ENCODE results near the gene LRCH4.
"Not testable (repeated sequence)": the region's sequence is repeated elsewhere in the genome, so short reads cannot be mapped to it uniquely, and the experiment has no call there.

Gene LRCH4

GRCh38 chr7:100553032-100553431 is 32.9 kb downstream of the LRCH4 start:
- TF ChIP-seq EZH2phosphoT487 (IDR thresholded peaks at IDR 0.05; ENCODE audit: low read depth) (no peak), CTCF (IDR thresholded peaks at IDR 0.05; ENCODE audit: low read depth, low read length) (no peak)
- H3K27ac ChIP-seq (ENCODE audit: low read length): no peak overlapping the region
- H3K4me3 ChIP-seq (ENCODE audit: low read length): no peak overlapping the region
- no peak overlapping the region for H3K9ac ChIP-seq (ENCODE audit: low read length)
- peaks cover 33% of the 10 kb centered on the region for H3K36me3 ChIP-seq (replicated peaks; ENCODE audit: low read depth, low read length)
- no peaks in the 10 kb centered on the region for H3K27me3 ChIP-seq (ENCODE audit: low read depth, low read length)
- no peaks in the 10 kb centered on the region for H4K20me1 ChIP-seq (ENCODE audit: insufficient read depth, low read length)
- H3K4me1 ChIP-seq (ENCODE audit: low read length): peaks cover 23% of the 10 kb centered on the region
- no peak overlapping the region for H3K4me2 ChIP-seq (ENCODE audit: low read length)
- no peaks in the 10 kb centered on the region for H3K9me3 ChIP-seq (ENCODE audit: insufficient read depth, low read length)
- H2AFZ ChIP-seq (ENCODE audit: low read depth, low read length): no peak overlapping the region
- peaks cover 6% of the 10 kb centered on the region for H3K79me2 ChIP-seq (ENCODE audit: low read length)

GRCh38 chr7:100552532-100552931 is 33.4 kb downstream of the LRCH4 start:
- Histone ChIP-seq H3K4me3 (ENCODE audit: low read length) (no peak overlapping the region), H3K27ac (ENCODE audit: low read length) (no peak overlapping the region), H3K27me3 (ENCODE audit: low read depth, low read length) (no peaks in the 10 kb centered on the region), H4K20me1 (ENCODE audit: insufficient read depth, low read length) (no peaks in the 10 kb centered on the region), H3K4me1 (ENCODE audit: low read length) (peaks cover 28% of the 10 kb centered on the region), H3K9me3 (ENCODE audit: insufficient read depth, low read length) (no peaks in the 10 kb centered on the region), H3K79me2 (ENCODE audit: low read length) (peaks cover 11% of the 10 kb centered on the region), H3K36me3 (replicated peaks; ENCODE audit: low read depth, low read length) (peaks cover 33% of the 10 kb centered on the region), H3K4me2 (ENCODE audit: low read length) (no peak overlapping the region), H2AFZ (ENCODE audit: low read depth, low read length) (no peak overlapping the region), H3K9ac (ENCODE audit: low read length) (no peak overlapping the region)
- TF ChIP-seq CTCF (IDR thresholded peaks at IDR 0.05; ENCODE audit: low read depth, low read length) (no peak), EZH2phosphoT487 (IDR thresholded peaks at IDR 0.05; ENCODE audit: low read depth) (no peak)

GRCh38 chr7:100548446-100548845 is 37.5 kb downstream of the LRCH4 start:
- H3K27me3 ChIP-seq (ENCODE audit: low read depth, low read length); H3K27ac ChIP-seq (ENCODE audit: low read length); H3K4me3 ChIP-seq (ENCODE audit: low read length); H2AFZ ChIP-seq (ENCODE audit: low read depth, low read length); H4K20me1 ChIP-seq (ENCODE audit: insufficient read depth, low read length); H3K4me2 ChIP-seq (ENCODE audit: low read length); H3K9me3 ChIP-seq (ENCODE audit: insufficient read depth, low read length); H3K9ac ChIP-seq (ENCODE audit: low read length): not testable (repeated sequence)
- Histone ChIP-seq H3K36me3 (replicated peaks; ENCODE audit: low read depth, low read length) (peaks cover 19% of the 10 kb centered on the region), H3K79me2 (ENCODE audit: low read length) (peaks cover 39% of the 10 kb centered on the region), H3K4me1 (ENCODE audit: low read length) (peaks cover 69% of the 10 kb centered on the region)

- H3K4me2 ChIP-seq (ENCODE audit: low read length): peak overlapping the region; percentile 92
- peaks cover 13% of the 10 kb centered on the region for H3K36me3 ChIP-seq (replicated peaks; ENCODE audit: low read depth, low read length)
- peaks cover 74% of the 10 kb centered on the region for H3K4me1 ChIP-seq (ENCODE audit: low read length)
Observed at GRCh38 chr7:100547872-100548271, 38.1 kb downstream of the LRCH4 start.

More at GRCh38 chr7:100547872-100548271, 38.1 kb downstream of the LRCH4 start:
- Histone ChIP-seq H2AFZ (ENCODE audit: low read depth, low read length) (no peak overlapping the region), H3K79me2 (ENCODE audit: low read length) (peaks cover 39% of the 10 kb centered on the region), H3K27me3 (ENCODE audit: low read depth, low read length) (no peaks in the 10 kb centered on the region), H4K20me1 (ENCODE audit: insufficient read depth, low read length) (no peaks in the 10 kb centered on the region), H3K9me3 (ENCODE audit: insufficient read depth, low read length) (no peaks in the 10 kb centered on the region), H3K4me3 (ENCODE audit: low read length) (no peak overlapping the region), H3K9ac (ENCODE audit: low read length) (peak overlapping the region; percentile 31; the same call in 1 of the 2 replicates), H3K27ac (ENCODE audit: low read length) (peak overlapping the region; percentile 99)
- no peak for TF ChIP-seq EZH2phosphoT487 (IDR thresholded peaks at IDR 0.05; ENCODE audit: low read depth)
- TF ChIP-seq CTCF (IDR thresholded peaks at IDR 0.05; ENCODE audit: low read depth, low read length): no peak

Data from OCI-LY3 (cell line).